ENCODE measurements around the gene ABCG1.

GRCh38 chr21:42310411-42311001 is 91.6 kb downstream of the ABCG1 start:
- TF ChIP-seq, protein P1, sequence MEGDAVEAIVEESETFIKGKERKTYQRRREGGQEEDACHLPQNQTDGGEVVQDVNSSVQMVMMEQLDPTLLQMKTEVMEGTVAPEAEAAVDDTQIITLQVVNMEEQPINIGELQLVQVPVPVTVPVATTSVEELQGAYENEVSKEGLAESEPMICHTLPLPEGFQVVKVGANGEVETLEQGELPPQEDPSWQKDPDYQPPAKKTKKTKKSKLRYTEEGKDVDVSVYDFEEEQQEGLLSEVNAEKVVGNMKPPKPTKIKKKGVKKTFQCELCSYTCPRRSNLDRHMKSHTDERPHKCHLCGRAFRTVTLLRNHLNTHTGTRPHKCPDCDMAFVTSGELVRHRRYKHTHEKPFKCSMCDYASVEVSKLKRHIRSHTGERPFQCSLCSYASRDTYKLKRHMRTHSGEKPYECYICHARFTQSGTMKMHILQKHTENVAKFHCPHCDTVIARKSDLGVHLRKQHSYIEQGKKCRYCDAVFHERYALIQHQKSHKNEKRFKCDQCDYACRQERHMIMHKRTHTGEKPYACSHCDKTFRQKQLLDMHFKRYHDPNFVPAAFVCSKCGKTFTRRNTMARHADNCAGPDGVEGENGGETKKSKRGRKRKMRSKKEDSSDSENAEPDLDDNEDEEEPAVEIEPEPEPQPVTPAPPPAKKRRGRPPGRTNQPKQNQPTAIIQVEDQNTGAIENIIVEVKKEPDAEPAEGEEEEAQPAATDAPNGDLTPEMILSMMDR (IDR thresholded peaks at IDR 0.05), result no peak
- TF ChIP-seq POLR2A (IDR thresholded peaks at IDR 0.05), result no peak
- no peak for TF ChIP-seq POLR2AphosphoS5 (IDR thresholded peaks at IDR 0.05)
